NCI-H2196 (cell line): ENCODE data around the gene RUNDC1.

Experiments used
- DNase-seq: peaks from one replicate; lab custom pipeline; 2025; ENCODE audit not compliant: unreplicated experiment; lab: John Stamatoyannopoulos, UW

Gene RUNDC1

DNA sequence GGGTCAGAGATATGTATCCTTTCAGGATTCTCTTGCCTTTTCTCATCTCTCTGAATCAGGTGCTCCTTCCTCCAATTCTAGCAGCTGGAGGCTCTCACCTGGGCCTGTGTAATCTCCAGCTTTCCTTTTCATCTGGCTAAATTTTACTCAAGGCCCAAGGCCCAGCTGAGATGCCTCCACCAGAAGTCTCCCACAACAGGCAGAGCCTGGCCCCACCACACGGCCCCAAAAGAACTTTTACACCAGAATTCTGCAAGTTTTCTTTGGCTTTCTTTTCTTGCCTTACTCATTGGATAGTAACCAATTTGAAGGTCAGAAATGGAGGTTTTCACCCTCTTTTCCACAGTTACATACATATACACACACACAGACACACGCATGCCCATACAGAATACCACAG, 59.3 kb downstream of the RUNDC1 start:
- no peak for DNase-seq

DNA sequence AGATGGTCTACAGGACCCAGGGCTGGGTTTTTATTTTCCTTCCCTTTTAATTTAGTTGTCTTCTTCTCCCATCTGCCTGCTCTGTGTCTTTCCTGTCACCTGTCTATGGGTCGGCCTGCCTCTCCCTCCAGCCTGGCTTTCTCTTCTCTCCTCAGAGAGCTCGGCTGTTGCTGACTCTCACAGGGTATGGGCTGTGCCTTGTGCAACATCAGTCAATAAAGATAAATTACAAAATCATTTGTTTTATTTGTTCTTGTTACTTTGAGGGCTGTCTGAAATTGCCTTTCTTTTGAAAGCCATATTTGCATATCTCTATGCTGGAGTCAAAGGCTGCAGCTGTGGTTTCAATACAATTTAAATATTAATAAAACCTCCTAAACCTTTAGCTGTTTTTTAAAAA, 60.3 kb downstream of the RUNDC1 start:
- DNase-seq, result no peak

DNA sequence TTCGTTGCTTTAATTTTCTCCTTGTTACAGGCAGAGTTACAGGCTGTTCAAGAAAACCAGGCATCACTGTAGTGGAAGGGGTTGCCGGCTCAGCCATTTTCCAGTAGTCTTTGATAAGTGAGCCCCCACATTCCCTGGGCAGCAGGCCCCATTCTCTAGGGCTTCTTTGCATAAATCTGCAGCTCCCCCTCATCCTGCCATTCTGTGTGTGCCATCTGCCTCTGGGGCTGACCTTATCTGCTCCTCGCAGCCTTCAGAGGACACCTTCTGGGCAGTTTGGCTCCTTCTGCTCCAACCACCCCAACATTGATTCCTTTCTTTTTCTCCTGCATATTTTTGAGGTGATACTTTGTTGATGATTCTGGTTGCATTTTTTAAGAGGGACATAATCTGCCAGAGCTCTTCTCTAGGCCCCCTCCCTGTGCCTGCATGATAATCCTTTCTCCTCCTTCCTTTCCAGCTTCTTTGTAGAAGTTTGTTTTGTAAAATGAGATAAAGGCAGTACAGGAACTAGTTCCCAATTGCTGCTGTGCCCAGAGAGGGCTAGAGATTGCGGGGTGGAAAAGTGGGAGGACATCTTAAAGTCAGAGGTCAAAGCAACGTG, 61.8 kb downstream of the RUNDC1 start:
- no peak for DNase-seq
